CD4-positive, alpha-beta T cell treated with Interleukin-12 subunit alpha and Interleukin-12 subunit beta, for 1 hour (primary cell): ENCODE results near the gene TPD52L1.
"Not testable (repeated sequence)": the region's sequence is repeated elsewhere in the genome, so short reads cannot be mapped to it uniquely, and the experiment has no call there.

Experiments
- DNase-seq: peaks from one replicate; pipeline ENCODE4 v3.0.0-alpha.2; 2020

The TPD52L1 gene

DNA sequence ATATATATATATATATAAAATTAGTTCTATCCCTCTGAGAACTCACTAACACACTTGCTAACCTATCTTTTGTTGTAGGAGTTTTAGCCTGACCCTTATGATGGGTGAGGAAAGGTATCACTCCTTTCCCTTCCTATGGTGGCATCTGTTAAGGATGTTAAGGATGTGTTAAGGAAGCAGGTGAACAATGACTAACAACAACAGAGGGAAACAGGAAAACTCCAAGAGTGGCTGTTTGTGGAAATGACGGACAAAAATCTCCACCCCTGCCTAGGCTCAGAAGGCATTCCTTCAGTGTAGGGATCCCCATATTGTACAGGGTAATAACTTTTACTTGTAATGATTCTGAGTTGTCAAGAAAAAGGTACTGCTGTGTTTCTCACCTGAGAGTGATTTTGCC, 8.8 kb upstream of the TPD52L1 start:
- DNase-seq: no peak

DNA sequence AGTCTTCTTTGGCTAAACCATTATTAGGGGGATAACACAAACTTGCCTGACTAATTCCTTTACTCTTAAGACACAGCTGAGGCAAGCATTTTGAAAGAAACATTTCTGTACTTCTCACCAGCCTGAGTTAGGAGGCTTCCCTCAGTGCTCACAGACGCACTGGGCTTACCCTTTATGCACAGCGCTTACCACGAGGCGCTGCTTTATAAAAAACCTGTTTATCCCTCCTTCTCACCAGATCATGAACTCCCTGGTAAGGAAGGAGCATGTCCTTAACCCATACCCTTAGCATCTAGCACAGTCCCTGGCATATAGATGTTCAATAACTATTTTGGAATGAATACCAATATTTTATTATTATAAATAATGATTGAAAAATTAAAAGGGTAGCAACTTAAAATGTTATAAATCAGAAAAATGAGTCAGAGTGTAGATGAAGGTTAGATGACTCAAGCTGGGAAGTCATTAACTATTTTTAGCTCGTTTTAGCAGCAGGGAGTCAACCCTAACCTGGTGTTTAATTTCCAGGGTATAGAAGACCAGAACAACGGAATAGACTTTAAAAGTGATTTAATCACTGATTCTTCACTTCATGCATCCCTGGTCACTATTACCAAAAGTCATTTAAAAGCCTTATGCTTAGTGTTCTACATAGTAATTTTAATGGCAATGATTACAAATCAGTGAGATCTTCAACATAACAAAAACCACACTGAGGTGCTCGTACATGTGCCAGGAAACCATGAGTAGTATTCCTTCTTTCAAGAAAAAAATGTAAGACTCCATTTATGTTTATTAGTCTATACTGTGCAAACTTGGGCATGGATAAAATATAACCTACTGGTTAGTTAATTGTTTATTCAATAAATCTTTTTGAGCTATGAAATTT, 4.1 kb upstream of the TPD52L1 start:
- no peak for DNase-seq

GRCh38 chr6:125151700-125152099, 1.9 kb upstream of the TPD52L1 start:
- DNase-seq: no peak

- no peak for DNase-seq
These were observed 666 bp downstream of the TPD52L1 start for GRCh38 chr6:125154118-125154760.

DNA sequence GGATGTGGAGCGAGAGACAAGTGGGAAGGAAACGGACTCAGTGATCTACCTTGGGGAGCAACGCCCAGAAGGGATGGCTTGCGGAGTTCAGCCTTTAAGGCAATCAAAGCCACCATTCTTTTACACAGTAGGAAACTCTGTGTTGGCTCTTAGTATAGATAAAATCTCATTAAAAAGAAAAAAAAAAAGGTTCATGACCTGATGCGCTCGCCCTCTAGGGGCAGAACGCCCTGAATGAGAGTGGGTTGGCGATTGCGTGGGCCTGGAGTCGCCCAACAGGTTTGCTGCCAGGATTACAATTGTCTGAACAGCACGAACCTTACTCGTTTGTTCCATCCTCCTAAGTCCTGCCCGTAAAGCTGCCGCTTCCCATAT, 1.2 kb downstream of the TPD52L1 start:
- DNase-seq: peak; percentile 8

- DNase-seq: no peak
These were observed 1.8 kb downstream of the TPD52L1 start for GRCh38 chr6:125155344-125155743.

DNA sequence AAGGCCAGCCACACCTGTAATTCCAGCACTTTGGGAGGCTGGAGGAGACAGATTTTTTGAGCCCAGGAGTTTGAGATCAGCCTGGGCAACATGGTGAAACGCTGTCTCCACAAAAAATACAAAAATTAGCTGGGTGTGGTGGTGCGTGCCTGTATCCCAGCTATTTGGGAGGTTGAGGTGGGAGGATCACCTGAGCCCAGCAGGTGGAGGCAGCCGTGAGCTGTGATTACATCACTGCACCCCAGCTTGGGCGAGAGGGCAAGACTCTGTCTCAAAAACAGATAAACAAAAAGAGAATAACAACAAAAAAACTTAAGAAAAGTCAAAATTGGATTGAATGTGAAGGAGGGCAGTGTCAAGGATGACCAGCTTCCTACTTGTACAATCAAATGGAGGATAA, 2.9 kb downstream of the TPD52L1 start:
- DNase-seq: no peak

DNA sequence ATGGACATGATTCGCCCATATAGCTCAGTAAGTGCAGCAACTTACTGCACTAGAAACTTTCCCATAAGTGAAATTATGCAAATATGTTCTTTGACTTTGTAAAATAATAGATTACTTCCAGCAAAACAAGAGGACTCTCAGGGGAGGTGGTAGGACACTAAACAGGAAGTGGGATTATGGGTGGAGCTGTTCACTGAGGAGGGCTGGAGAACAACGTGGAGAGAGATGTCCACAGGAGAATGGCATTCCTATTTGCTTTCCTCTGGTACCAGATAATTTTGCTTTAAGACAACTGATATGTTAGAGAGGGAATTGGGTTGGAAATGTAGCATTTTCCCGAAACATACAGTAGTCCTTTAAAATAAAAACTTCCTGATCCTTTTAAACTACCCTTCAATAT, 3.7 kb downstream of the TPD52L1 start:
- DNase-seq: no peak

GRCh38 chr6:125157725-125158124, 4.2 kb downstream of the TPD52L1 start:
- no peak for DNase-seq

- DNase-seq: not testable (repeated sequence)
These were observed 9.8 kb downstream of the TPD52L1 start for GRCh38 chr6:125163339-125163738.

- DNase-seq: no peak
These were observed 10.2 kb downstream of the TPD52L1 start for GRCh38 chr6:125163811-125164210.

- no peak for DNase-seq
These were observed 11.1 kb downstream of the TPD52L1 start for GRCh38 chr6:125164696-125165095.

- no peak for DNase-seq
These were observed 11.7 kb downstream of the TPD52L1 start for GRCh38 chr6:125165256-125165655.

- DNase-seq: no peak
These were observed 12.2 kb downstream of the TPD52L1 start for GRCh38 chr6:125165776-125166175.

DNA sequence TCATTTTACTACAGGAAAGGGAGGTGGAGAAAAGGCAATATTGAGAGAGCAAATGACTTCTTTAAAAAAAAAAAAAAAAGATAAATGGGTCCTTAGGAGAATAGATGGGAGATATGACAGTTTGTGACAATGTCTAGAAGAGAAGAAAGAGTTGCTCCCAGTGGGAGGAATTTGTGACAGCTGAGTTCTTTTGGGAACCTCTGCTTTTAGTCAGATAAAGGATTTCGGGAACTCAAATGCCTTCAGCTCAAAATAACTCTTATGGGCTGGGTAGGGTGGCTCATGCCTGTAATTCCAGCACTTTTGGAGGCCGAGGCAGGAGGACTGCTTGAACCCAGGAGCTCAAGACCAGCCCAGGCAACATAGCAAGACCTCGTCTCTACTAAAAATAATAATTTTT, 13.1 kb downstream of the TPD52L1 start:
- DNase-seq: no peak

DNA sequence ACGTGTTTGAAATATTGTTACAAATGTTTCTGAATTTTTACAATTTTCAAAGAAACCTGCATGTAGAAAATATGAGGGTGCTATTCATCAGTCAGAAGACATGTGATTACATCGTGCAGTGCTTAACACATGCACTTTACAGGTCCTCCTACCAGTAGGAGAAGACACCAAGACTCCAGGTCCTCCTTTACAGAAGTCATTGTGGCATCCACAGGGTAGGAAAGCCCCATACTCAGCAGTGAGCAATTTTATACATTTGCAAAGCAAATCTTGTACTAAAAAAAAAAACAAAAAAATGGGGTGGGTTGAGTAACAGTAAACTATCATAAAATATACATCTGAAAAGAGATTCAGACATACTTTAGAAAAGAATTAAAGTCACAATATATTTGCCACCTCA, 14.0 kb downstream of the TPD52L1 start:
- no peak for DNase-seq

- no peak for DNase-seq
These were observed 15.5 kb downstream of the TPD52L1 start for GRCh38 chr6:125169058-125169457.

DNA sequence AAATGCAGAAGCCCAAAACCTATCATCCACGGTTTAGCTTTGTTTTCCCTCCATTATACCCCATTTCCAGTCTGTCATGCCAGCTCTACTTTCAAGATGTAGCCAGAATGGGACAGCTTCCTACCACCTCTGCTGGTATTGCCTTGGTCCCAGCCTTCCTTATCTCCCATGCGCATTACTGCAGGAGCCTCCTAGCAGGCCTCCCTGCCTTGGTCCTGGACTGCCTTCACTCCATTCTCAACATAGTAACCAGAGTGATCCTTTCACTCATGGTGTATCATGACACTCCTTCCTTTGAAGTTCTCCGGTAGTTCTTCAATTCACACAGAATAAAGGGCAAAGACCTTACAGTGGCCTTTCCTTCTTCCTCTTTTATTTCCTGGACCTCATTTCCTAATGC, 15.9 kb downstream of the TPD52L1 start:
- no peak for DNase-seq

GRCh38 chr6:125170376-125170775, 16.8 kb downstream of the TPD52L1 start:
- DNase-seq: no peak

- DNase-seq: no peak
These were observed 19.9 kb downstream of the TPD52L1 start for GRCh38 chr6:125173341-125174095.

GRCh38 chr6:125174626-125175025, 21.1 kb downstream of the TPD52L1 start:
- DNase-seq: no peak

DNA sequence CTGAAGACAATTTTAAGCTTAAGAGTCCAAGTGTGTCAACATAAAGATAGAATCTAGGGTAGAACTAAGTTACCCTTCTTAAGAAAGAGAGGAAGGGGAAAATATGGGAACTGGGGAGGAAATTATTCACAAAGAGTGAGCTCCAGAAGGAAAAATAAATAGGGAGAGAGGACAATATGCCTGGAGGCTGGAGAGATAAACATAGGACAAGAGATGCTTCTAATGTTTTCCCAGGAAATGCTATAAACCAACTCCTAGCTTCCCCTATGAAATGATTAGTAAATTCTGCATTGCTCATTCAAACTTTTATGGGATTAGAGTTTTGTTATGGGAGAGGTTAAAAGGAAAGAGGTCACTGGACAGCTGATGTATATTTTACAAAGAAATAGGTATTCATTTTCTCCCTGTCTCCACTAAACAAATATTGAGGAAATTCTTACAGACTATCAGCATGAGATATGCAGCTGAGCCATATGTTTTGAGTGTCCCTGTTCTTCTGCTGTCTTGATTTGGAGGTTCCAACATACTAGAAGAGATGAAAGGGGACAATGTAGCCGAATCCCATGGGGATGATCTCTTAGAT, 22.0 kb downstream of the TPD52L1 start:
- DNase-seq: no peak

DNA sequence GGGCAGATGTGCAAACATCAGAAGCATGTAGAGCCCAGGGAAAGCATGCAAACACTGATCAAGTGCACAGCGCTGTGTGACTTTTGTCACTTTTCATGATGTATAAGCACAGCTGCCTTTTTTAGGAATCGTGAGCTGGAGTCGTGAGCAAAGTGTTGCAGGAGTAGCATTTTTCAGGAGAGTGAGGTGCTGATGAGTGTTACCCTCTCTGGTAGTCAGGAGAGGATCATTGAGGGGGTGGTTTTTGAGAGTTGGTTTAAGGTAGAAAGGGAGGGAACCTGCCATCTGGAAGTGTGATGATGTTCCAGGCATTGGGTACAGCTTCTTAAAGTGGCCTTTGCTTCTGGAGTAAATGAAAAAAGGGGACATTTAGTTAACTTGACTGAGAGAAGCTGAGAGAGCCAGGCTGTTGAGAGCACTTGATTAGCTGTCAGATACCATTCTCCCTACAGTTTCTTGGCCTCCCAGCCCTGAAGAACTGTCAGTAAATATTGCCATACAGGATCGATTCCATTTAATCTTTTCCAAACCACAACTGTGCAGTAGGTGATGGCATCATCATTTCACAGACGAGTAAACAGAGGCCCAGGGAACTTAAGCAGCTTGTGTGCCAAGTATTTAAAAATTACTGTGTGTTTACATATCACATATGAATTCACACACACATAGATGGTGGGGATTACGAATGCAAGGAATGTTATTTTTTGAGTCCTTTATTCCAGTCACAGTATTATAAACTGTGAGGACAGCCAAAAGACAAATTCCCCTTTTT, 28.9 kb downstream of the TPD52L1 start:
- DNase-seq: no peak
